GM23338 (cell line): ENCODE data around the gene PTPRN2. TPM values are rescaled to one million over a fixed set of nuclear protein-coding genes. Genes with fewer than 3 reads are reported as not detected.

Experiments
- ATAC-seq: fragments of 200-7000 bp; cut with Tn5 transposase; 3 replicates; pipeline ENCODE4 v1.9.1; 2020
- DNase-seq: peaks from one replicate; pipeline ENCODE4 v3.0.0-alpha.2; 2015; ENCODE audit warnings: low spot score
- H2AFZ ChIP-seq: fragments of 200-600 bp; sonication (generic); 2 replicates; pipeline ENCODE4 v1.8.0; 2016; ENCODE audit warnings: antibody characterized with exemption, mild to moderate bottlenecking, moderate library complexity
- H3F3A ChIP-seq: fragments of 200-600 bp; sonication (generic); replicated peaks from 2 replicates; pipeline ENCODE4 v1.8.0; 2017; ENCODE audit warnings: antibody characterized with exemption, mixed run types, low read depth
- H3K27ac ChIP-seq: fragments of 200-600 bp; sonication (generic); 2 replicates; pipeline ENCODE4 v1.6.1; 2016; ENCODE audit warnings: low read depth
- H3K27me3 ChIP-seq: fragments of 200-600 bp; sonication (generic); 2 replicates; pipeline ENCODE4 v1.8.0; 2016; ENCODE audit warnings: mild to moderate bottlenecking, mixed run types, moderate library complexity; ENCODE audit not compliant: insufficient read depth
- H3K36me3 ChIP-seq: fragments of 200-600 bp; sonication (generic); 2 replicates; pipeline ENCODE4 v1.8.0; 2016; ENCODE audit warnings: mild to moderate bottlenecking; ENCODE audit not compliant: insufficient read depth
- H3K4me1 ChIP-seq: fragments of 200-600 bp; sonication (generic); 2 replicates; pipeline ENCODE4 v1.8.0; 2016; ENCODE audit warnings: mild to moderate bottlenecking, moderate library complexity; ENCODE audit not compliant: insufficient read depth
- H3K4me2 ChIP-seq: fragments of 200-600 bp; sonication (generic); 2 replicates; pipeline ENCODE4 v1.7.1; 2017; ENCODE audit warnings: mixed run types
- H3K4me3 ChIP-seq: fragments of 200-600 bp; sonication (generic); 2 replicates; pipeline ENCODE4 v1.6.1; 2016; ENCODE audit warnings: mixed run types
- H3K79me2 ChIP-seq: fragments of 200-600 bp; sonication (generic); replicated peaks from 2 replicates; pipeline ENCODE4 v1.8.0; 2017; ENCODE audit warnings: mild to moderate bottlenecking; ENCODE audit not compliant: insufficient read depth
- H3K9me2 ChIP-seq: fragments of 200-600 bp; sonication (generic); 2 replicates; pipeline ENCODE4 v1.8.0; 2017; ENCODE audit not compliant: insufficient read depth
- H4K20me1 ChIP-seq: fragments of 200-600 bp; sonication (generic); replicated peaks from 2 replicates; pipeline ENCODE4 v1.8.0; 2017; ENCODE audit warnings: mild to moderate bottlenecking; ENCODE audit not compliant: insufficient read depth
- H3K27ac Mint-ChIP-seq: 2 replicates; pipeline ENCODE4 v1.8.0; 2020; ENCODE audit warnings: inconsistent platforms, mild to moderate bottlenecking, moderate library complexity, mixed read lengths
- H3K27me3 Mint-ChIP-seq: 3 replicates; pipeline ENCODE4 v1.8.0; 2022; ENCODE audit warnings: low read depth, mild to moderate bottlenecking, moderate library complexity, mixed read lengths, inconsistent platforms; ENCODE audit not compliant: insufficient read depth, poor library complexity
- H3K36me3 Mint-ChIP-seq: 3 replicates; pipeline ENCODE4 v1.8.0; 2021; ENCODE audit warnings: low read depth, mild to moderate bottlenecking, inconsistent platforms, moderate library complexity, mixed read lengths
- H3K4me1 Mint-ChIP-seq: 3 replicates; pipeline ENCODE4 v1.8.0; 2020; ENCODE audit warnings: mild to moderate bottlenecking, inconsistent platforms, mixed read lengths
- H3K4me3 Mint-ChIP-seq: 3 replicates; pipeline ENCODE4 v1.8.0; 2021; ENCODE audit warnings: moderate library complexity, mild to moderate bottlenecking, inconsistent platforms, mixed read lengths
- H3K9me3 Mint-ChIP-seq: 3 replicates; pipeline ENCODE4 v1.8.0; 2020; ENCODE audit warnings: moderate library complexity, mild to moderate bottlenecking, inconsistent platforms, mixed read lengths
- EZH2 ChIP-seq: fragments of 200-600 bp; sonication (generic); IDR thresholded peaks from one replicate; pipeline ENCODE4 v1.8.0; 2017; ENCODE audit warnings: antibody characterized with exemption, mild to moderate bottlenecking, low read depth; ENCODE audit not compliant: unreplicated experiment
- JUNB ChIP-seq: IDR thresholded peaks from one replicate; pipeline ENCODE4 v1.6.1; 2016; ENCODE audit warnings: antibody characterized with exemption; ENCODE audit not compliant: unreplicated experiment
- NANOG ChIP-seq: IDR thresholded peaks from 2 replicates; pipeline ENCODE4 v1.6.1; 2016; ENCODE audit warnings: antibody characterized with exemption, borderline replicate concordance
- POLR2AphosphoS5 ChIP-seq: IDR thresholded peaks from 2 replicates; pipeline ENCODE4 v1.6.1; 2016; ENCODE audit warnings: antibody characterized with exemption, low read depth
- STAT1 ChIP-seq: IDR thresholded peaks from one replicate; pipeline ENCODE4 v1.6.1; 2016; ENCODE audit warnings: antibody characterized with exemption; ENCODE audit not compliant: unreplicated experiment
- ZNF331 ChIP-seq: fragments of 250-450 bp; sonication (Bioruptor Pico); IDR thresholded peaks from 2 replicates; pipeline ENCODE4 v1.5.0; 2020; ENCODE audit warnings: low read depth, mild to moderate bottlenecking, moderate library complexity
- polyA plus RNA-seq: library from polyadenylated mRNA; unstranded; fragments of >200 nt; fragmentation: Nextera tagmentation; extraction: Ambion mirVana; gene quantifications from 2 replicates; pipeline ENCODE4 v1.2.1, GENCODE V29; 2016
- total RNA-seq: library from RNA; depleted of rRNA; stranded (reverse); fragments of >200 nt; shearing (Covaris generic); gene quantifications from 2 replicates; pipeline ENCODE4 v1.2.3, GENCODE V29; 2014
- TF ChIP-seq, protein P1 (sequence below): IDR thresholded peaks from 2 replicates; pipeline ENCODE4 v1.6.1; 2016; ENCODE audit warnings: antibody characterized with exemption
- TF ChIP-seq, protein P2 (sequence below), 2 experiments: fragments of 200-600 bp in 1 of 2; sonication (generic) in 1 of 2; conservative IDR thresholded peaks; 2 replicates each; pipeline versions ENCODE4 v1.5.1 to v1.6.1; 2016 to 2017; ENCODE audit warnings: antibody characterized with exemption in 2 of 2, low read depth in 2 of 2, mild to moderate bottlenecking in 2 of 2, moderate library complexity in 1 of 2
- TF ChIP-seq, protein P3 (sequence below): fragments of 250-450 bp; sonication (Bioruptor Pico); IDR thresholded peaks from 2 replicates; pipeline ENCODE4 v1.5.0; 2020; ENCODE audit warnings: mild to moderate bottlenecking, moderate library complexity

PTPRN2 gene
- total and polyA plus RNA-seq, 2 experiments from 2014 or later, result 0.87 to 4.0 TPM

DNA sequence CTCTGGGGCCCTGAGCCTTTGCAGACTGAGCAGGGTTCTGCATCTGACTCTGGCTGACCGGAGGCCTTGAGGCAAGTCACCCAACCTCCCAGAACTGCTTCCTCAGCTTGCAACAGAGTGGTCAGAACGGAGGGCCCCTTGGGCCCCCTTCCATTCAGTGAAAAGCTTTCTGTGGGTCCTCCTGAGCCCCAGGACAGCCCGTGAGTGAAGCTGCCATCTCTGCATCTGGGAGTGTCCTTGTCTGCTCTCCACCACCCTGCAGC is 1026.2 kb downstream of the PTPRN2 start (continued):
- TF ChIP-seq, protein P1, sequence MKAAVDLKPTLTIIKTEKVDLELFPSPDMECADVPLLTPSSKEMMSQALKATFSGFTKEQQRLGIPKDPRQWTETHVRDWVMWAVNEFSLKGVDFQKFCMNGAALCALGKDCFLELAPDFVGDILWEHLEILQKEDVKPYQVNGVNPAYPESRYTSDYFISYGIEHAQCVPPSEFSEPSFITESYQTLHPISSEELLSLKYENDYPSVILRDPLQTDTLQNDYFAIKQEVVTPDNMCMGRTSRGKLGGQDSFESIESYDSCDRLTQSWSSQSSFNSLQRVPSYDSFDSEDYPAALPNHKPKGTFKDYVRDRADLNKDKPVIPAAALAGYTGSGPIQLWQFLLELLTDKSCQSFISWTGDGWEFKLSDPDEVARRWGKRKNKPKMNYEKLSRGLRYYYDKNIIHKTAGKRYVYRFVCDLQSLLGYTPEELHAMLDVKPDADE, result no peak
- TF ChIP-seq POLR2AphosphoS5 (no peak), JUNB (no peak), EZH2 (no peak)

DNA sequence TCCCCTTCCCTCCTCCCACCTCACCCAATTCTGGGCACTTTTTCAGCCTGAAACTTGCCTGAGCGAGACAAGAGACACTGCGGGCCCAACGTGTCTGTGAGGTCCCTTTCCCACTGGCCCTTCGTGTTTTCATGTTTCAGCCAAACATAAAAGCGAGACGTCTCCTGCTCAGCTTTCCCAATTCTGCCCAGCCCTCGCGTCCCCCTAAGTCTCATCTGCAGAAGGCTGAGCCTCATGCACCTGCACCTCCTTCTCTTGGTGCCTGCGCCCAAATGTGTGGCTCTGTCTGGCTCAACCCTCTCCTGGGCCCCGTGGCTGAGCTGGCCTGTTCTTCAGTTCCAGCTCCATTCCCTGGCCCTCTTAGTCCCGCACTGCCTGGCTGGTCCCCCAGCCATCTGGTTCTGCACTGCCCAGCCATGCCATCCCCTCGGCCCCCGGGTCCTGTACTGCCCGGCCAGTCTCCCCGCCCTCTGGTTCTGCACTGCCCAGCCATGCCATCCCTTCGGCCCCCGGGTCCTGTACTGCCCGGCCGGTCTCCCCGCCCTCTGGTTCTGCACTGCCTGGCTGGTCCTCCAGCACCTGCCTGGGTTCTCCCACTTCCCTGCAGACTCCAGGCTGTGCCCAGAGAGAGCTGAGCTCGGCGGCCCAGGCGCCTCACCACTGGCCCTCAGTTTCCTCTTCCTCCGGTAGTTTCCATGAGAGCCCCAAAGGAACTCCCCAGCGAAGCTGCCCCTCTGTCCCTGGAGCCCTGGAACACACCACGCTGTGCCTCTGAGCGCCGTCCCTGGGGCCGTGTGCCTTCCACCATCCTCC is 1026.7 kb downstream of the PTPRN2 start:
- H3K4me1 ChIP-seq, result no peaks in the 10 kb centered on the region
- no peak overlapping the region for H3K4me3 ChIP-seq
- no peak overlapping the region for H3K27ac ChIP-seq
- ATAC-seq, result no peak
- no peaks in the 10 kb centered on the region for H3K27me3 ChIP-seq
- peaks cover 29% of the 10 kb centered on the region for H3K36me3 Mint-ChIP-seq
- H3F3A ChIP-seq, result peaks cover 11% of the 10 kb centered on the region
- H3K9me3 Mint-ChIP-seq, result no peaks in the 10 kb centered on the region; the same call in 1 of the 3 replicates
- H3K79me2 ChIP-seq, result no peaks in the 10 kb centered on the region
- no peak overlapping the region for H3K4me2 ChIP-seq
- peaks cover 7% of the 10 kb centered on the region for H3K27me3 Mint-ChIP-seq
- no peak overlapping the region for H3K27ac Mint-ChIP-seq
- DNase-seq, result no peak
- H3K9me2 ChIP-seq, result no peaks in the 10 kb centered on the region
- TF ChIP-seq POLR2AphosphoS5, result no peak
- no peak for TF ChIP-seq EZH2
- TF ChIP-seq STAT1, result no peak
- no peaks in the 10 kb centered on the region for H3K4me1 Mint-ChIP-seq
- H3K36me3 ChIP-seq, result no peaks in the 10 kb centered on the region
- H2AFZ ChIP-seq, result no peak overlapping the region
- H3K4me3 Mint-ChIP-seq, result no peak overlapping the region
- H4K20me1 ChIP-seq, result no peaks in the 10 kb centered on the region

DNA sequence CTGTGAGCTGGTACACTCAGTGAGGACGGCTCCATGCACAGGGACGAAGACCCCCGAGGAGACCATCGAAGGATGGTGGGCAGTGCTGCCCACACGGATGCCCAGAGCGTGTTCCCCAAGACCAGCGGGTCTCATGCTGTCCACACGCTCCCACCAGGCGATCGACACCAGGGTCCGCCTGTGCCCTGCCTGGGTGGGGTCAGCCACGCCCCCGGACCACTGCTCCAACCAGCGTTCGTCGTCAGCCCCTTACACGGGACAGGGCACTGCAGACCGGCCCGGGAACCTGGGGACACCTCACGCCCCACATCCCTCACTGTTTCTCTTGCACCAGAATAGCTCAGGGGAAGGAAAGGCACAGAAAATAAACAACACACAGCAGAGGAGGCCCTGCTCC is 1027.4 kb downstream of the PTPRN2 start:
- no peaks in the 10 kb centered on the region for H3K27me3 ChIP-seq
- H3K4me1 ChIP-seq, result no peaks in the 10 kb centered on the region
- no peak overlapping the region for H3K4me3 ChIP-seq
- H3K27me3 Mint-ChIP-seq, result peaks cover 7% of the 10 kb centered on the region
- DNase-seq (no peak), ATAC-seq (no peak)
- H3K9me2 ChIP-seq, result no peaks in the 10 kb centered on the region
- H3K36me3 ChIP-seq, result no peaks in the 10 kb centered on the region
- H3K27ac Mint-ChIP-seq, result no peak overlapping the region
- H3K4me3 Mint-ChIP-seq, result no peak overlapping the region
- no peak overlapping the region for H3K4me2 ChIP-seq
- no peaks in the 10 kb centered on the region for H3K79me2 ChIP-seq
- no peaks in the 10 kb centered on the region for H3K4me1 Mint-ChIP-seq
- H2AFZ ChIP-seq, result no peak overlapping the region
- H4K20me1 ChIP-seq, result no peaks in the 10 kb centered on the region
- peaks cover 28% of the 10 kb centered on the region for H3K36me3 Mint-ChIP-seq
- H3K9me3 Mint-ChIP-seq, result no peaks in the 10 kb centered on the region; the same call in 1 of the 3 replicates
- no peak overlapping the region for H3K27ac ChIP-seq
- H3F3A ChIP-seq, result peaks cover 11% of the 10 kb centered on the region
- TF ChIP-seq, protein P2, sequence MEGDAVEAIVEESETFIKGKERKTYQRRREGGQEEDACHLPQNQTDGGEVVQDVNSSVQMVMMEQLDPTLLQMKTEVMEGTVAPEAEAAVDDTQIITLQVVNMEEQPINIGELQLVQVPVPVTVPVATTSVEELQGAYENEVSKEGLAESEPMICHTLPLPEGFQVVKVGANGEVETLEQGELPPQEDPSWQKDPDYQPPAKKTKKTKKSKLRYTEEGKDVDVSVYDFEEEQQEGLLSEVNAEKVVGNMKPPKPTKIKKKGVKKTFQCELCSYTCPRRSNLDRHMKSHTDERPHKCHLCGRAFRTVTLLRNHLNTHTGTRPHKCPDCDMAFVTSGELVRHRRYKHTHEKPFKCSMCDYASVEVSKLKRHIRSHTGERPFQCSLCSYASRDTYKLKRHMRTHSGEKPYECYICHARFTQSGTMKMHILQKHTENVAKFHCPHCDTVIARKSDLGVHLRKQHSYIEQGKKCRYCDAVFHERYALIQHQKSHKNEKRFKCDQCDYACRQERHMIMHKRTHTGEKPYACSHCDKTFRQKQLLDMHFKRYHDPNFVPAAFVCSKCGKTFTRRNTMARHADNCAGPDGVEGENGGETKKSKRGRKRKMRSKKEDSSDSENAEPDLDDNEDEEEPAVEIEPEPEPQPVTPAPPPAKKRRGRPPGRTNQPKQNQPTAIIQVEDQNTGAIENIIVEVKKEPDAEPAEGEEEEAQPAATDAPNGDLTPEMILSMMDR (conservative IDR thresholded peaks at IDR 0.05; ENCODE audit: low read depth in 2 of 2), result no peak
- TF ChIP-seq JUNB, result no peak
- TF ChIP-seq, protein P3, sequence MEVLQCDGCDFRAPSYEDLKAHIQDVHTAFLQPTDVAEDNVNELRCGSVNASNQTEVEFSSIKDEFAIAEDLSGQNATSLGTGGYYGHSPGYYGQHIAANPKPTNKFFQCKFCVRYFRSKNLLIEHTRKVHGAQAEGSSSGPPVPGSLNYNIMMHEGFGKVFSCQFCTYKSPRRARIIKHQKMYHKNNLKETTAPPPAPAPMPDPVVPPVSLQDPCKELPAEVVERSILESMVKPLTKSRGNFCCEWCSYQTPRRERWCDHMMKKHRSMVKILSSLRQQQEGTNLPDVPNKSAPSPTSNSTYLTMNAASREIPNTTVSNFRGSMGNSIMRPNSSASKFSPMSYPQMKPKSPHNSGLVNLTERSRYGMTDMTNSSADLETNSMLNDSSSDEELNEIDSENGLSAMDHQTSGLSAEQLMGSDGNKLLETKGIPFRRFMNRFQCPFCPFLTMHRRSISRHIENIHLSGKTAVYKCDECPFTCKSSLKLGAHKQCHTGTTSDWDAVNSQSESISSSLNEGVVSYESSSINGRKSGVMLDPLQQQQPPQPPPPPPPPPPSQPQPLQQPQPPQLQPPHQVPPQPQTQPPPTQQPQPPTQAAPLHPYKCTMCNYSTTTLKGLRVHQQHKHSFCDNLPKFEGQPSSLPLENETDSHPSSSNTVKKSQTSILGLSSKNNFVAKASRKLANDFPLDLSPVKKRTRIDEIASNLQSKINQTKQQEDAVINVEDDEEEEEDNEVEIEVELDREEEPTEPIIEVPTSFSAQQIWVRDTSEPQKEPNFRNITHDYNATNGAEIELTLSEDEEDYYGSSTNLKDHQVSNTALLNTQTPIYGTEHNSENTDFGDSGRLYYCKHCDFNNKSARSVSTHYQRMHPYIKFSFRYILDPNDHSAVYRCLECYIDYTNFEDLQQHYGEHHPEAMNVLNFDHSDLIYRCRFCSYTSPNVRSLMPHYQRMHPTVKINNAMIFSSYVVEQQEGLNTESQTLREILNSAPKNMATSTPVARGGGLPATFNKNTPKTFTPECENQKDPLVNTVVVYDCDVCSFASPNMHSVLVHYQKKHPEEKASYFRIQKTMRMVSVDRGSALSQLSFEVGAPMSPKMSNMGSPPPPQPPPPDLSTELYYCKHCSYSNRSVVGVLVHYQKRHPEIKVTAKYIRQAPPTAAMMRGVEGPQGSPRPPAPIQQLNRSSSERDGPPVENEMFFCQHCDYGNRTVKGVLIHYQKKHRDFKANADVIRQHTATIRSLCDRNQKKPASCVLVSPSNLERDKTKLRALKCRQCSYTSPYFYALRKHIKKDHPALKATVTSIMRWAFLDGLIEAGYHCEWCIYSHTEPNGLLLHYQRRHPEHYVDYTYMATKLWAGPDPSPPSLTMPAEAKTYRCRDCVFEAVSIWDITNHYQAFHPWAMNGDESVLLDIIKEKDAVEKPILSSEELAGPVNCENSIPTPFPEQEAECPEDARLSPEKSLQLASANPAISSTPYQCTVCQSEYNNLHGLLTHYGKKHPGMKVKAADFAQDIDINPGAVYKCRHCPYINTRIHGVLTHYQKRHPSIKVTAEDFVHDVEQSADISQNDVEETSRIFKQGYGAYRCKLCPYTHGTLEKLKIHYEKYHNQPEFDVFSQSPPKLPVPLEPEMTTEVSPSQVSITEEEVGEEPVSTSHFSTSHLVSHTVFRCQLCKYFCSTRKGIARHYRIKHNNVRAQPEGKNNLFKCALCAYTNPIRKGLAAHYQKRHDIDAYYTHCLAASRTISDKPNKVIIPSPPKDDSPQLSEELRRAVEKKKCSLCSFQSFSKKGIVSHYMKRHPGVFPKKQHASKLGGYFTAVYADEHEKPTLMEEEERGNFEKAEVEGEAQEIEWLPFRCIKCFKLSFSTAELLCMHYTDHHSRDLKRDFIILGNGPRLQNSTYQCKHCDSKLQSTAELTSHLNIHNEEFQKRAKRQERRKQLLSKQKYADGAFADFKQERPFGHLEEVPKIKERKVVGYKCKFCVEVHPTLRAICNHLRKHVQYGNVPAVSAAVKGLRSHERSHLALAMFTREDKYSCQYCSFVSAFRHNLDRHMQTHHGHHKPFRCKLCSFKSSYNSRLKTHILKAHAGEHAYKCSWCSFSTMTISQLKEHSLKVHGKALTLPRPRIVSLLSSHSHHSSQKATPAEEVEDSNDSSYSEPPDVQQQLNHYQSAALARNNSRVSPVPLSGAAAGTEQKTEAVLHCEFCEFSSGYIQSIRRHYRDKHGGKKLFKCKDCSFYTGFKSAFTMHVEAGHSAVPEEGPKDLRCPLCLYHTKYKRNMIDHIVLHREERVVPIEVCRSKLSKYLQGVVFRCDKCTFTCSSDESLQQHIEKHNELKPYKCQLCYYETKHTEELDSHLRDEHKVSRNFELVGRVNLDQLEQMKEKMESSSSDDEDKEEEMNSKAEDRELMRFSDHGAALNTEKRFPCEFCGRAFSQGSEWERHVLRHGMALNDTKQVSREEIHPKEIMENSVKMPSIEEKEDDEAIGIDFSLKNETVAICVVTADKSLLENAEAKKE (CRISPR knock-in tag), result no peak
- TF ChIP-seq NANOG, result no peak
- no peak for TF ChIP-seq STAT1
- TF ChIP-seq POLR2AphosphoS5, result no peak
- TF ChIP-seq, protein P1, result no peak
- TF ChIP-seq EZH2, result no peak
- no peak for TF ChIP-seq ZNF331 (CRISPR knock-in tag)
